ENCODE results near the gene FOXQ1.

Gene FOXQ1

GRCh38 chr6:1311400-1312202, at the start of gene FOXQ1:
Gene FOXQ1, plus strand, starts transcription at chr6:1312098. Its CDS starts 607 bp downstream, at chr6:1312705.
- Histone ChIP-seq H3K4me1 (ENCODE audit: insufficient read depth, low read length) (no peaks in the 10 kb centered on the region), H3K9me3 (ENCODE audit: insufficient read depth, low read depth, low read length) (no peaks in the 10 kb centered on the region; the same call in 1 of the 2 replicates), H3K9ac (ENCODE audit: low read depth, low read length) (no peak within 1 kb of the TSS), H3K27ac (ENCODE audit: low read length) (no peak within 1 kb of the TSS), H3K4me3 (ENCODE audit: low read length) (peak within 1 kb of the TSS; percentile 57), H3K27me3 (ENCODE audit: insufficient read depth, low read length) (peaks cover 100% of the 10 kb centered on the region), H3K36me3 (ENCODE audit: insufficient read depth, low read depth, low read length) (no peaks in the 10 kb centered on the region)

DNA sequence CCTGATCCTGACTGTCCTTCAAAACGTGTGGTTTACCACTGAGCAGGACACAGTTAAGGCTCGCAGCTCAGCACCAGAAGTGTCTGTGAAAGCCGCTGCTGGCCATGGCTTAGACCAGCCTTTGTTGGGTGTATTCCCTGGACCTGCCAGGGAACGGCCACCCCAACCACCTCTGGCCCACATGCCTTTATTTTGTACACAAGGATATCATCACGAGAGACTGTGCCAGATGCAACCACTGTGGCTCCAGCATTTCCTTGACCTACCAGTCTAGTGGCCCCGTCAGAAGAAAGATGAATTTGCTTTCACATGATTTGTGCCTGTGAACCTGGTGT, 49.2 kb upstream of the FOXQ1 start:
- H3K9ac ChIP-seq (ENCODE audit: low read depth, low read length) = no peak overlapping the region
- H3K27ac ChIP-seq (ENCODE audit: low read length) = no peak overlapping the region
- no peaks in the 10 kb centered on the region for H3K9me3 ChIP-seq (ENCODE audit: insufficient read depth, low read depth, low read length)
- peaks cover 5% of the 10 kb centered on the region; the same call in 1 of the 2 replicates for H3K27me3 ChIP-seq (ENCODE audit: insufficient read depth, low read length)
- H3K4me3 ChIP-seq (ENCODE audit: low read length) = no peak overlapping the region
- 0 out of 2 replicates have a peak, but pooled peaks cover 5% of the 10 kb centered on the region for H3K4me1 ChIP-seq (ENCODE audit: insufficient read depth, low read length)
- H3K36me3 ChIP-seq (ENCODE audit: insufficient read depth, low read depth, low read length) = no peaks in the 10 kb centered on the region

GRCh38 chr6:1263039-1263849, 48.7 kb upstream of the FOXQ1 start:
- no peak overlapping the region for H3K27ac ChIP-seq (ENCODE audit: low read length)
- no peak overlapping the region for H3K4me3 ChIP-seq (ENCODE audit: low read length)
- 0 out of 2 replicates have a peak, but pooled peaks cover 5% of the 10 kb centered on the region for H3K4me1 ChIP-seq (ENCODE audit: insufficient read depth, low read length)
- no peaks in the 10 kb centered on the region for H3K9me3 ChIP-seq (ENCODE audit: insufficient read depth, low read depth, low read length)
- no peaks in the 10 kb centered on the region for H3K36me3 ChIP-seq (ENCODE audit: insufficient read depth, low read depth, low read length)
- H3K9ac ChIP-seq (ENCODE audit: low read depth, low read length) = no peak overlapping the region
- peaks cover 5% of the 10 kb centered on the region; the same call in 1 of the 2 replicates for H3K27me3 ChIP-seq (ENCODE audit: insufficient read depth, low read length)

DNA sequence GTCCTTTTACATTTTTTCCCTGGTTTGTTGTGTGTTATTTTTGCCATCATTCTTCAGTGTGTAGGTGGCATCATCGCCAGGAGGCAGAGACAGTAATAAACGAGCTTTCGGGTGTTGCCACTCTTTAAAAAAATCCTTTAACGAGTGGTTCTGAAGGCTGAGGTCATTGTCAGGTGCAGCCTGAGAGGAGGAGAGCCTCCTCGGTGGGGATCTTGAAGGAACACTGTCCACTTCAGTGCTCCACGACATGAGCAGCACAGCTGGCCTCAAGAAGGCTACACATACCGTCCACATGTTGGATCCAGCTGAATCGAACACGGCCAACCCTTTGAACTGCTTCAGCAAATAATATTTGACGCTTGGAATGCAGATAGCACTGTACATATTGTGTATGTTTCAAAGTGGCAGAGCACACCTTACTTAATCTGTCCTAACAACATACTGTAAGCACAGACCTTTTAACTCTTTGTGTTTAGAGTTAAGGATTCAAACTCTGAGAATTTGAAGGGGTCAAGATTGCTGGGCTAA, 48.0 kb upstream of the FOXQ1 start:
- Histone ChIP-seq H3K27me3 (ENCODE audit: insufficient read depth, low read length) (peaks cover 5% of the 10 kb centered on the region; the same call in 1 of the 2 replicates), H3K27ac (ENCODE audit: low read length) (no peak overlapping the region), H3K4me1 (ENCODE audit: insufficient read depth, low read length) (0 out of 2 replicates have a peak, but pooled peaks cover 5% of the 10 kb centered on the region), H3K9me3 (ENCODE audit: insufficient read depth, low read depth, low read length) (no peaks in the 10 kb centered on the region), H3K9ac (ENCODE audit: low read depth, low read length) (no peak overlapping the region), H3K4me3 (ENCODE audit: low read length) (no peak overlapping the region), H3K36me3 (ENCODE audit: insufficient read depth, low read depth, low read length) (no peaks in the 10 kb centered on the region)

DNA sequence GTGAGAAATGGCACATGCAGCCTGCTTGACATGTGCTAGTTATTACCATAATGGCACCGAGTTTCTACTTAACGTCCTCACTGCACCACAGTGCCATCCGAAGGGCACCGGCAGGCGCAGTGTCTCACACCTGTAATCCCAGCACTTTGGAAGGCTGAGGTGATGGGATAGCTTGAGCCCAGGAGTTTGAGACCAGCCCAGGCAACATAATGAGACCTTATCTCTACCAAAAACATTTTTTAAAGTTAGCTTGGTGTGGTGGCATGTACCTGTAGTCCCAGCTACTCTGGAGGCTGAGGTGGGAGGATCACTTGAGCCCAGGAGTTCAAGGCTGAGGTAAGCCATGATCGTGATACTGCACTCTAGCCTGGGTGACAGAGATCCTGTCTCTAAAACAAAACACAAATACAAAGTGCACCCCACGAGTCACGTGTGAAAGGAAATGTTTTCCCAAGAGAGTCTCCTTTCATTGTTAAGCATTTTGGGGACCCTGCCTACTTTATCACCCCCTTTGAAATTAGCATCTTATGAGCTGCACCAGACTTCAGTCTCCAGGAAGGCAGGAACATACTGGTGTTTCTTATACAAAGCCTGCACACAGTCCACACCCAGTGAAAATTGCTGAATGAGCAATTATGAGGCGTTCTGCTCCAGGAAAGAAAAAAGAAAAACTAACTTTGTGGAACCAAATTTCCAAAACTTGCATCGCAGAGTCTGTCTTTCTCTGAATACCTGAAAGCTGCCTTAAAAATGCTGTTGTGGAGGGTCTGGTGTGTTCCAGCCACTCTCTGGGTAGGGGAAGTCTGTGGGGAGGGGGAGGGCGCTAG, 47.1 kb upstream of the FOXQ1 start:
- 0 out of 2 replicates have a peak, but pooled peaks cover 5% of the 10 kb centered on the region for H3K4me1 ChIP-seq (ENCODE audit: insufficient read depth, low read length)
- H3K27me3 ChIP-seq (ENCODE audit: insufficient read depth, low read length) = peaks cover 5% of the 10 kb centered on the region; the same call in 1 of the 2 replicates
- H3K9ac ChIP-seq (ENCODE audit: low read depth, low read length) = no peak overlapping the region
- no peak overlapping the region for H3K4me3 ChIP-seq (ENCODE audit: low read length)
- H3K27ac ChIP-seq (ENCODE audit: low read length) = no peak overlapping the region
- no peaks in the 10 kb centered on the region for H3K36me3 ChIP-seq (ENCODE audit: insufficient read depth, low read depth, low read length)
- no peaks in the 10 kb centered on the region for H3K9me3 ChIP-seq (ENCODE audit: insufficient read depth, low read depth, low read length)

- Histone ChIP-seq H3K9ac (ENCODE audit: low read depth, low read length) (no peak overlapping the region), H3K36me3 (ENCODE audit: insufficient read depth, low read depth, low read length) (no peaks in the 10 kb centered on the region), H3K27ac (ENCODE audit: low read length) (no peak overlapping the region), H3K4me1 (ENCODE audit: insufficient read depth, low read length) (0 out of 2 replicates have a peak, but pooled peaks cover 5% of the 10 kb centered on the region), H3K27me3 (ENCODE audit: insufficient read depth, low read length) (peaks cover 5% of the 10 kb centered on the region; the same call in 1 of the 2 replicates), H3K9me3 (ENCODE audit: insufficient read depth, low read depth, low read length) (peaks cover 2% of the 10 kb centered on the region; the same call in 1 of the 2 replicates), H3K4me3 (ENCODE audit: low read length) (no peak overlapping the region)
These were observed 45.2 kb upstream of the FOXQ1 start for GRCh38 chr6:1266686-1267056.

- Histone ChIP-seq H3K4me3 (ENCODE audit: low read length) (no peak overlapping the region), H3K9ac (ENCODE audit: low read depth, low read length) (no peak overlapping the region), H3K9me3 (ENCODE audit: insufficient read depth, low read depth, low read length) (peaks cover 7% of the 10 kb centered on the region; the same call in 1 of the 2 replicates), H3K36me3 (ENCODE audit: insufficient read depth, low read depth, low read length) (no peaks in the 10 kb centered on the region), H3K4me1 (ENCODE audit: insufficient read depth, low read length) (0 out of 2 replicates have a peak, but pooled peaks cover 5% of the 10 kb centered on the region), H3K27ac (ENCODE audit: low read length) (no peak overlapping the region), H3K27me3 (ENCODE audit: insufficient read depth, low read length) (peaks cover 5% of the 10 kb centered on the region; the same call in 1 of the 2 replicates)
These were observed 44.7 kb upstream of the FOXQ1 start for GRCh38 chr6:1267057-1267732.

DNA sequence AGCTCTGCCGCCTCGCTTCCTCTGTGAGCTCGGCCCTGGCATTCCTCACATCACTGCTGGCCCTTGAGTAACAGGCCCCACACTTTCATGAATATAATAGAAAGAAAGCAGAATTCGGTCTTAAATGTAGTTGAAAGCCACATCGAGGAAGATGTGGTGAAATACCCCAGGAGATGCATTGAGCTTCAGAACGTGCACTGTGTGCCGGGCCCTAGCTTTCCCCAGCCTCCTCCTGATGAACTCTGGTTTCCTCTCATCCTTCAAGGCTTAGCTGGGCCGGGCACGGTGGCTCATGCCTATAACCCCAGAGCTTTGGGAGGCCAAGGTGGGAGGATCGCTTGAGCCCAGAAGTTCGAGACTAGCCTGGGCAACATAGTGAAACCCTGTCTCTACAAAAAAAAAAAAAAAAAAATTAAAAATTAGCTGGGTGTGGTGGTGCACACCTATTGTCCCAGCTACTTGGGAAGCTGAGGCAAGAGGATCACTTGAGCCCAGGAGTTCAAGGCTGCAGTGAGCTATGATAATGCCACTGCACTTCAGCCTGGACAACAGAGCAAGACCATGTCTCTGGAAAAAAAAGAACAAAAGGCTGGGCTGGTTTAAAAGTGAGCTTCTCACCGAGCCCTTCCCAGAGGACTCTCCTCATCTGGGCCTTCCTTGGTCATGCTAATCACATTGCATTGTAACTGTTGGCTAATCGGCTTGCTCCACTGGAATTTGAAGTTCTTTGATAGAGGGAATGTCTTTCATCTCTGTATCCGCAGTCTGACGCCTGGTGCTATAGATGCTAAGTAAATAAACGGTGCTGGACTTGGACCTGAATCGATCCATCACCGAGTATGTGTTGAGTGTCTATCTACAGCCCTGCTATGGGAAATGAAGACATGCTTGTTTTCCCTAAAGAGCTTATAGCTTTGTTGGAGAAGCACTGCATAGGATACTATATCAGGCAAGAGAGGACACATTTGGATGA, 43.8 kb upstream of the FOXQ1 start:
- 0 out of 2 replicates have a peak, but pooled peaks cover 5% of the 10 kb centered on the region for H3K4me1 ChIP-seq (ENCODE audit: insufficient read depth, low read length)
- no peak overlapping the region for H3K27ac ChIP-seq (ENCODE audit: low read length)

GRCh38 chr6:1271071-1271763, 40.7 kb upstream of the FOXQ1 start:
- H3K4me1 ChIP-seq (ENCODE audit: insufficient read depth, low read length) = 0 out of 2 replicates have a peak, but pooled peaks cover 5% of the 10 kb centered on the region
- no peak overlapping the region for H3K9ac ChIP-seq (ENCODE audit: low read depth, low read length)
- peaks cover 18% of the 10 kb centered on the region for H3K9me3 ChIP-seq (ENCODE audit: insufficient read depth, low read depth, low read length)
- H3K4me3 ChIP-seq (ENCODE audit: low read length) = no peak overlapping the region
- H3K27me3 ChIP-seq (ENCODE audit: insufficient read depth, low read length) = no peaks in the 10 kb centered on the region
- H3K27ac ChIP-seq (ENCODE audit: low read length) = no peak overlapping the region
- H3K36me3 ChIP-seq (ENCODE audit: insufficient read depth, low read depth, low read length) = no peaks in the 10 kb centered on the region

More for the DNA sequence above, 43.8 kb upstream of the FOXQ1 start:
- Histone ChIP-seq H3K9ac (ENCODE audit: low read depth, low read length) (no peak overlapping the region), H3K4me3 (ENCODE audit: low read length) (no peak overlapping the region), H3K36me3 (ENCODE audit: insufficient read depth, low read depth, low read length) (no peaks in the 10 kb centered on the region), H3K9me3 (ENCODE audit: insufficient read depth, low read depth, low read length) (peaks cover 16% of the 10 kb centered on the region), H3K27me3 (ENCODE audit: insufficient read depth, low read length) (peaks cover 5% of the 10 kb centered on the region; the same call in 1 of the 2 replicates)
